GM23338 (cell line): ENCODE results near the gene SEMA4F. TPM values are rescaled to one million over a fixed set of nuclear protein-coding genes. Genes with fewer than 3 reads are reported as not detected.

Experiments
- ATAC-seq: fragments of 200-7000 bp; cut with Tn5 transposase; 3 replicates; pipeline ENCODE4 v1.9.1; 2020
- DNase-seq: peaks from one replicate; pipeline ENCODE4 v3.0.0-alpha.2; 2015; ENCODE audit warnings: low spot score
- H2AFZ ChIP-seq: fragments of 200-600 bp; sonication (generic); 2 replicates; pipeline ENCODE4 v1.8.0; 2016; ENCODE audit warnings: antibody characterized with exemption, mild to moderate bottlenecking, moderate library complexity
- H3F3A ChIP-seq: fragments of 200-600 bp; sonication (generic); replicated peaks from 2 replicates; pipeline ENCODE4 v1.8.0; 2017; ENCODE audit warnings: antibody characterized with exemption, mixed run types, low read depth
- H3K27ac ChIP-seq: fragments of 200-600 bp; sonication (generic); 2 replicates; pipeline ENCODE4 v1.6.1; 2016; ENCODE audit warnings: low read depth
- H3K27me3 ChIP-seq: fragments of 200-600 bp; sonication (generic); 2 replicates; pipeline ENCODE4 v1.8.0; 2016; ENCODE audit warnings: mild to moderate bottlenecking, mixed run types, moderate library complexity; ENCODE audit not compliant: insufficient read depth
- H3K36me3 ChIP-seq: fragments of 200-600 bp; sonication (generic); 2 replicates; pipeline ENCODE4 v1.8.0; 2016; ENCODE audit warnings: mild to moderate bottlenecking; ENCODE audit not compliant: insufficient read depth
- H3K4me1 ChIP-seq: fragments of 200-600 bp; sonication (generic); 2 replicates; pipeline ENCODE4 v1.8.0; 2016; ENCODE audit warnings: mild to moderate bottlenecking, moderate library complexity; ENCODE audit not compliant: insufficient read depth
- H3K4me2 ChIP-seq: fragments of 200-600 bp; sonication (generic); 2 replicates; pipeline ENCODE4 v1.7.1; 2017; ENCODE audit warnings: mixed run types
- H3K4me3 ChIP-seq: fragments of 200-600 bp; sonication (generic); 2 replicates; pipeline ENCODE4 v1.6.1; 2016; ENCODE audit warnings: mixed run types
- H3K79me2 ChIP-seq: fragments of 200-600 bp; sonication (generic); replicated peaks from 2 replicates; pipeline ENCODE4 v1.8.0; 2017; ENCODE audit warnings: mild to moderate bottlenecking; ENCODE audit not compliant: insufficient read depth
- H3K9me2 ChIP-seq: fragments of 200-600 bp; sonication (generic); 2 replicates; pipeline ENCODE4 v1.8.0; 2017; ENCODE audit not compliant: insufficient read depth
- H4K20me1 ChIP-seq: fragments of 200-600 bp; sonication (generic); replicated peaks from 2 replicates; pipeline ENCODE4 v1.8.0; 2017; ENCODE audit warnings: mild to moderate bottlenecking; ENCODE audit not compliant: insufficient read depth
- H3K27ac Mint-ChIP-seq: 2 replicates; pipeline ENCODE4 v1.8.0; 2020; ENCODE audit warnings: inconsistent platforms, mild to moderate bottlenecking, moderate library complexity, mixed read lengths
- H3K27me3 Mint-ChIP-seq: 3 replicates; pipeline ENCODE4 v1.8.0; 2022; ENCODE audit warnings: low read depth, mild to moderate bottlenecking, moderate library complexity, mixed read lengths, inconsistent platforms; ENCODE audit not compliant: insufficient read depth, poor library complexity
- H3K36me3 Mint-ChIP-seq: 3 replicates; pipeline ENCODE4 v1.8.0; 2021; ENCODE audit warnings: low read depth, mild to moderate bottlenecking, inconsistent platforms, moderate library complexity, mixed read lengths
- H3K4me1 Mint-ChIP-seq: 3 replicates; pipeline ENCODE4 v1.8.0; 2020; ENCODE audit warnings: mild to moderate bottlenecking, inconsistent platforms, mixed read lengths
- H3K4me3 Mint-ChIP-seq: 3 replicates; pipeline ENCODE4 v1.8.0; 2021; ENCODE audit warnings: moderate library complexity, mild to moderate bottlenecking, inconsistent platforms, mixed read lengths
- H3K9me3 Mint-ChIP-seq: 3 replicates; pipeline ENCODE4 v1.8.0; 2020; ENCODE audit warnings: moderate library complexity, mild to moderate bottlenecking, inconsistent platforms, mixed read lengths
- CREB1 ChIP-seq: fragments of 250-450 bp; sonication (Bioruptor Pico); IDR thresholded peaks from 2 replicates; pipeline ENCODE4 v1.5.0; 2020; ENCODE audit warnings: low read depth, mild to moderate bottlenecking, moderate library complexity
- EZH2 ChIP-seq: fragments of 200-600 bp; sonication (generic); IDR thresholded peaks from one replicate; pipeline ENCODE4 v1.8.0; 2017; ENCODE audit warnings: antibody characterized with exemption, mild to moderate bottlenecking, low read depth; ENCODE audit not compliant: unreplicated experiment
- EZH2phosphoT487 ChIP-seq: fragments of 200-600 bp; sonication (generic); IDR thresholded peaks from one replicate; pipeline ENCODE4 v1.8.1; 2018; ENCODE audit warnings: antibody characterized with exemption; ENCODE audit not compliant: unreplicated experiment
- JUNB ChIP-seq: IDR thresholded peaks from one replicate; pipeline ENCODE4 v1.6.1; 2016; ENCODE audit warnings: antibody characterized with exemption; ENCODE audit not compliant: unreplicated experiment
- NANOG ChIP-seq: IDR thresholded peaks from 2 replicates; pipeline ENCODE4 v1.6.1; 2016; ENCODE audit warnings: antibody characterized with exemption, borderline replicate concordance
- POLR2AphosphoS5 ChIP-seq: IDR thresholded peaks from 2 replicates; pipeline ENCODE4 v1.6.1; 2016; ENCODE audit warnings: antibody characterized with exemption, low read depth
- STAT1 ChIP-seq: IDR thresholded peaks from one replicate; pipeline ENCODE4 v1.6.1; 2016; ENCODE audit warnings: antibody characterized with exemption; ENCODE audit not compliant: unreplicated experiment
- ZNF114 ChIP-seq: fragments of 250-450 bp; sonication (Bioruptor Pico); IDR thresholded peaks from 2 replicates; pipeline ENCODE4 v1.5.0; 2020; ENCODE audit warnings: mild to moderate bottlenecking, moderate library complexity
- ZNF331 ChIP-seq: fragments of 250-450 bp; sonication (Bioruptor Pico); IDR thresholded peaks from 2 replicates; pipeline ENCODE4 v1.5.0; 2020; ENCODE audit warnings: low read depth, mild to moderate bottlenecking, moderate library complexity
- polyA plus RNA-seq: library from polyadenylated mRNA; unstranded; fragments of >200 nt; fragmentation: Nextera tagmentation; extraction: Ambion mirVana; gene quantifications from 2 replicates; pipeline ENCODE4 v1.2.1, GENCODE V29; 2016
- total RNA-seq: library from RNA; depleted of rRNA; stranded (reverse); fragments of >200 nt; shearing (Covaris generic); gene quantifications from 2 replicates; pipeline ENCODE4 v1.2.3, GENCODE V29; 2014
- TF ChIP-seq, protein P1 (sequence below): IDR thresholded peaks from 2 replicates; pipeline ENCODE4 v1.6.1; 2016; ENCODE audit warnings: antibody characterized with exemption
- TF ChIP-seq, protein P2 (sequence below): fragments of 250-450 bp; sonication (Bioruptor Pico); IDR thresholded peaks from 2 replicates; pipeline ENCODE4 v1.5.0; 2020; ENCODE audit warnings: mild to moderate bottlenecking, moderate library complexity
- TF ChIP-seq, protein P3 (sequence below): IDR thresholded peaks from one replicate; pipeline ENCODE4 v1.6.1; 2018; ENCODE audit warnings: antibody characterized with exemption; ENCODE audit not compliant: unreplicated experiment

Gene SEMA4F
- total and polyA plus RNA-seq, 2 experiments from 2014 or later = 2.2 to 3.2 TPM

DNA sequence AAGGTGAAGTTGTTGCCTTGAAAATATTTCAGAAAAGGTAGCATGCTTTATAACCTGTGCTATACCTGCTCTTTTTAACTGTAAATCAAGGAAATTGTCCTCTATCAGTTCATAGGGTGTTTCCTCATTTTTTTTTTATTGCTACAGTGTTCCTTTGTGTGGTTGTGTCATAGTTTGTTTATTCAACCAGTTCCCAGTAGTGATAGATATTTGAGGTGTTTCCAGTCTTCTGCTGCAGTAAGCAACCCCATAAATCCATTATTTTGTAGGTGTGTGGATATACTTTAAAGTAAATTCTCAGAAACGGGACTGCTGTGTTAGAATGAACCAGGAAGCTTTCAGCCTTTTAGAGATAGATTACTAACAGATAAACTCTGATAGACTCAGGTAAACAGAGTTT is 39.6 kb downstream of the SEMA4F start:
- Histone ChIP-seq H3K4me3 (no peak overlapping the region), H2AFZ (no peak overlapping the region), H3K4me2 (no peak overlapping the region), H3K27ac (no peak overlapping the region), H3K27me3 (no peaks in the 10 kb centered on the region), H3K36me3 (no peaks in the 10 kb centered on the region), H3F3A (no peaks in the 10 kb centered on the region), H3K9me2 (peaks cover 8% of the 10 kb centered on the region; the same call in 1 of the 2 replicates), H3K79me2 (no peaks in the 10 kb centered on the region), H4K20me1 (no peaks in the 10 kb centered on the region), H3K4me1 (no peaks in the 10 kb centered on the region)
- ATAC-seq (no peak), DNase-seq (no peak)
- Mint-ChIP-seq H3K4me3 (no peak overlapping the region), H3K27me3 (peaks cover 4% of the 10 kb centered on the region), H3K9me3 (no peaks in the 10 kb centered on the region), H3K4me1 (no peaks in the 10 kb centered on the region), H3K27ac (no peak overlapping the region), H3K36me3 (no peaks in the 10 kb centered on the region)
- TF ChIP-seq JUNB (no peak), POLR2AphosphoS5 (no peak), ZNF114 (no peak), STAT1 (no peak), EZH2 (no peak), ZNF331 (CRISPR knock-in tag) (no peak), CREB1 (CRISPR knock-in tag) (no peak), EZH2phosphoT487 (no peak), NANOG (no peak)
- TF ChIP-seq, protein P1, sequence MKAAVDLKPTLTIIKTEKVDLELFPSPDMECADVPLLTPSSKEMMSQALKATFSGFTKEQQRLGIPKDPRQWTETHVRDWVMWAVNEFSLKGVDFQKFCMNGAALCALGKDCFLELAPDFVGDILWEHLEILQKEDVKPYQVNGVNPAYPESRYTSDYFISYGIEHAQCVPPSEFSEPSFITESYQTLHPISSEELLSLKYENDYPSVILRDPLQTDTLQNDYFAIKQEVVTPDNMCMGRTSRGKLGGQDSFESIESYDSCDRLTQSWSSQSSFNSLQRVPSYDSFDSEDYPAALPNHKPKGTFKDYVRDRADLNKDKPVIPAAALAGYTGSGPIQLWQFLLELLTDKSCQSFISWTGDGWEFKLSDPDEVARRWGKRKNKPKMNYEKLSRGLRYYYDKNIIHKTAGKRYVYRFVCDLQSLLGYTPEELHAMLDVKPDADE = no peak
- TF ChIP-seq, protein P2, sequence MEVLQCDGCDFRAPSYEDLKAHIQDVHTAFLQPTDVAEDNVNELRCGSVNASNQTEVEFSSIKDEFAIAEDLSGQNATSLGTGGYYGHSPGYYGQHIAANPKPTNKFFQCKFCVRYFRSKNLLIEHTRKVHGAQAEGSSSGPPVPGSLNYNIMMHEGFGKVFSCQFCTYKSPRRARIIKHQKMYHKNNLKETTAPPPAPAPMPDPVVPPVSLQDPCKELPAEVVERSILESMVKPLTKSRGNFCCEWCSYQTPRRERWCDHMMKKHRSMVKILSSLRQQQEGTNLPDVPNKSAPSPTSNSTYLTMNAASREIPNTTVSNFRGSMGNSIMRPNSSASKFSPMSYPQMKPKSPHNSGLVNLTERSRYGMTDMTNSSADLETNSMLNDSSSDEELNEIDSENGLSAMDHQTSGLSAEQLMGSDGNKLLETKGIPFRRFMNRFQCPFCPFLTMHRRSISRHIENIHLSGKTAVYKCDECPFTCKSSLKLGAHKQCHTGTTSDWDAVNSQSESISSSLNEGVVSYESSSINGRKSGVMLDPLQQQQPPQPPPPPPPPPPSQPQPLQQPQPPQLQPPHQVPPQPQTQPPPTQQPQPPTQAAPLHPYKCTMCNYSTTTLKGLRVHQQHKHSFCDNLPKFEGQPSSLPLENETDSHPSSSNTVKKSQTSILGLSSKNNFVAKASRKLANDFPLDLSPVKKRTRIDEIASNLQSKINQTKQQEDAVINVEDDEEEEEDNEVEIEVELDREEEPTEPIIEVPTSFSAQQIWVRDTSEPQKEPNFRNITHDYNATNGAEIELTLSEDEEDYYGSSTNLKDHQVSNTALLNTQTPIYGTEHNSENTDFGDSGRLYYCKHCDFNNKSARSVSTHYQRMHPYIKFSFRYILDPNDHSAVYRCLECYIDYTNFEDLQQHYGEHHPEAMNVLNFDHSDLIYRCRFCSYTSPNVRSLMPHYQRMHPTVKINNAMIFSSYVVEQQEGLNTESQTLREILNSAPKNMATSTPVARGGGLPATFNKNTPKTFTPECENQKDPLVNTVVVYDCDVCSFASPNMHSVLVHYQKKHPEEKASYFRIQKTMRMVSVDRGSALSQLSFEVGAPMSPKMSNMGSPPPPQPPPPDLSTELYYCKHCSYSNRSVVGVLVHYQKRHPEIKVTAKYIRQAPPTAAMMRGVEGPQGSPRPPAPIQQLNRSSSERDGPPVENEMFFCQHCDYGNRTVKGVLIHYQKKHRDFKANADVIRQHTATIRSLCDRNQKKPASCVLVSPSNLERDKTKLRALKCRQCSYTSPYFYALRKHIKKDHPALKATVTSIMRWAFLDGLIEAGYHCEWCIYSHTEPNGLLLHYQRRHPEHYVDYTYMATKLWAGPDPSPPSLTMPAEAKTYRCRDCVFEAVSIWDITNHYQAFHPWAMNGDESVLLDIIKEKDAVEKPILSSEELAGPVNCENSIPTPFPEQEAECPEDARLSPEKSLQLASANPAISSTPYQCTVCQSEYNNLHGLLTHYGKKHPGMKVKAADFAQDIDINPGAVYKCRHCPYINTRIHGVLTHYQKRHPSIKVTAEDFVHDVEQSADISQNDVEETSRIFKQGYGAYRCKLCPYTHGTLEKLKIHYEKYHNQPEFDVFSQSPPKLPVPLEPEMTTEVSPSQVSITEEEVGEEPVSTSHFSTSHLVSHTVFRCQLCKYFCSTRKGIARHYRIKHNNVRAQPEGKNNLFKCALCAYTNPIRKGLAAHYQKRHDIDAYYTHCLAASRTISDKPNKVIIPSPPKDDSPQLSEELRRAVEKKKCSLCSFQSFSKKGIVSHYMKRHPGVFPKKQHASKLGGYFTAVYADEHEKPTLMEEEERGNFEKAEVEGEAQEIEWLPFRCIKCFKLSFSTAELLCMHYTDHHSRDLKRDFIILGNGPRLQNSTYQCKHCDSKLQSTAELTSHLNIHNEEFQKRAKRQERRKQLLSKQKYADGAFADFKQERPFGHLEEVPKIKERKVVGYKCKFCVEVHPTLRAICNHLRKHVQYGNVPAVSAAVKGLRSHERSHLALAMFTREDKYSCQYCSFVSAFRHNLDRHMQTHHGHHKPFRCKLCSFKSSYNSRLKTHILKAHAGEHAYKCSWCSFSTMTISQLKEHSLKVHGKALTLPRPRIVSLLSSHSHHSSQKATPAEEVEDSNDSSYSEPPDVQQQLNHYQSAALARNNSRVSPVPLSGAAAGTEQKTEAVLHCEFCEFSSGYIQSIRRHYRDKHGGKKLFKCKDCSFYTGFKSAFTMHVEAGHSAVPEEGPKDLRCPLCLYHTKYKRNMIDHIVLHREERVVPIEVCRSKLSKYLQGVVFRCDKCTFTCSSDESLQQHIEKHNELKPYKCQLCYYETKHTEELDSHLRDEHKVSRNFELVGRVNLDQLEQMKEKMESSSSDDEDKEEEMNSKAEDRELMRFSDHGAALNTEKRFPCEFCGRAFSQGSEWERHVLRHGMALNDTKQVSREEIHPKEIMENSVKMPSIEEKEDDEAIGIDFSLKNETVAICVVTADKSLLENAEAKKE (CRISPR knock-in tag) = no peak
- TF ChIP-seq, protein P3, sequence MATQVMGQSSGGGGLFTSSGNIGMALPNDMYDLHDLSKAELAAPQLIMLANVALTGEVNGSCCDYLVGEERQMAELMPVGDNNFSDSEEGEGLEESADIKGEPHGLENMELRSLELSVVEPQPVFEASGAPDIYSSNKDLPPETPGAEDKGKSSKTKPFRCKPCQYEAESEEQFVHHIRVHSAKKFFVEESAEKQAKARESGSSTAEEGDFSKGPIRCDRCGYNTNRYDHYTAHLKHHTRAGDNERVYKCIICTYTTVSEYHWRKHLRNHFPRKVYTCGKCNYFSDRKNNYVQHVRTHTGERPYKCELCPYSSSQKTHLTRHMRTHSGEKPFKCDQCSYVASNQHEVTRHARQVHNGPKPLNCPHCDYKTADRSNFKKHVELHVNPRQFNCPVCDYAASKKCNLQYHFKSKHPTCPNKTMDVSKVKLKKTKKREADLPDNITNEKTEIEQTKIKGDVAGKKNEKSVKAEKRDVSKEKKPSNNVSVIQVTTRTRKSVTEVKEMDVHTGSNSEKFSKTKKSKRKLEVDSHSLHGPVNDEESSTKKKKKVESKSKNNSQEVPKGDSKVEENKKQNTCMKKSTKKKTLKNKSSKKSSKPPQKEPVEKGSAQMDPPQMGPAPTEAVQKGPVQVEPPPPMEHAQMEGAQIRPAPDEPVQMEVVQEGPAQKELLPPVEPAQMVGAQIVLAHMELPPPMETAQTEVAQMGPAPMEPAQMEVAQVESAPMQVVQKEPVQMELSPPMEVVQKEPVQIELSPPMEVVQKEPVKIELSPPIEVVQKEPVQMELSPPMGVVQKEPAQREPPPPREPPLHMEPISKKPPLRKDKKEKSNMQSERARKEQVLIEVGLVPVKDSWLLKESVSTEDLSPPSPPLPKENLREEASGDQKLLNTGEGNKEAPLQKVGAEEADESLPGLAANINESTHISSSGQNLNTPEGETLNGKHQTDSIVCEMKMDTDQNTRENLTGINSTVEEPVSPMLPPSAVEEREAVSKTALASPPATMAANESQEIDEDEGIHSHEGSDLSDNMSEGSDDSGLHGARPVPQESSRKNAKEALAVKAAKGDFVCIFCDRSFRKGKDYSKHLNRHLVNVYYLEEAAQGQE = no peak
